Thoracic aorta endothelial cell (primary cell): ENCODE results near the gene GPR160. TPM values are rescaled to one million over a fixed set of nuclear protein-coding genes. Genes with fewer than 3 reads are reported as not detected.

Experiments
- small RNA-seq: library from RNA; depleted of rRNA; stranded (forward); fragments of <200 nt; gene quantifications from one replicate; pipeline ENCODE3, GENCODE V24; 2012
- total RNA-seq: library from RNA; depleted of rRNA; stranded (reverse); fragments of >200 nt; gene quantifications from 2 replicates; pipeline ENCODE4 v1.2.3, GENCODE V29; 2012

Gene GPR160
- 3.0 and 5.3 TPM in 2 replicates for total RNA-seq

DNA sequence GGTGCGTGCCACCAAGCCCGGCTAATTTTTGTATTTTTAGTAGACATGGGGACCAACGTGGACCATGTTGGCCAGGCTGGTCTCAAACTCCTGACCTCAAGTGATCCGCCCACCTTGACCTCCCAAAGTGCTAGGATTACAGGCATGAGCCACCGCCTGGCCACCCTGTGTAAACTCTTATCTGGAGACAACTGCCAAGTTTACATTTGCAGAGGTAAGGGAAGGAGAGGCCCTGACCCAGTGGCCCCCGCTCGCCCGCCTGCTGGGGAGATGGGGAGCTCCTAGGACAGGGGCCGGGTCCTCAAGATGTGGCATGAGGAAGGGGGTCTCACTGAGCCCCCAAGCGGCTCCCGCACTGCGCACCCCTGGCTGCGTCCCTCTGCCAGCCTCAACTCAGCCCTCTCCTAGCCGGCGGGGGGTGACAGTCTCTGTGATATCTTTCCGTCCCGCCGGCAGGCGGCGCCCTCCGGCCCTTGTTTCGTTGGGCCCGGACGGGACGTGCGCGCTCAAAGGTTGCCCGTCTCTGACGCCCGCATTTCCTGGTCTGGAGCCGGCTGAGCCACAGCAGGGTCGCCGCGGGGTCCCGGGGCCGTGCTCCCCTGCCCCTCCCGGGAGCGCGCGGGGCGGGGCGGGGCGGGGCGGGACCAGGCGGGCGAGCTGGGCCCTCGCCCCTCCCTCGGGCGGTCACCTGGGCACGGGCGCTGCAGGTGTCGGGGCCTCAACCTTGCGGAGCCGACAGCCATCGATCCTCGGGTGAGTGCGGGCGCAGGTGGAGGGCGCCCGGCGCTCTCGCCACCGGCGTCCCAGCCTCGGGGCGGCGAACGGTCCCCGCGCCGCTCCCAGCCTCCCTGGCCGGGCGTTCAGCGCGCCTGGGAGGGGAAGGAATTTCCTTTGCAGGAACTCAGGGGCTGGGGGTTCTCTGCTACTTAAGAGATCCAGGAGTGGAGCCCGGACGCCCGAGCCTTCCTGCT lies at the start of gene GPR160:
Gene GPR160 (plus strand): TSS at position 533 of the 971 bp plus-strand sequence. CDS start 45,978 bp downstream, outside the sequence.

Small RNA genes within 50 kb of the gene (small RNA-seq; reads per million reads assigned to genes)
- gene RNU4-38P: not detected

Other genes with a start within 250 kb of the GPR160 start
- under 0.01 and 0.07 TPM in 2 replicates for gene LRRIQ4, start 225.1 kb upstream of the GPR160 start, total RNA-seq
- 7.2 and 7.3 TPM in 2 replicates for gene LRRC34, start 225.1 kb upstream of the GPR160 start, total RNA-seq
- gene LRRC31, start 168.1 kb upstream of the GPR160 start, total RNA-seq: not detected in 2 replicates
- gene SAMD7, start 126.4 kb upstream of the GPR160 start, total RNA-seq: not detected in 2 replicates
- 41.5 and 45.7 TPM in 2 replicates for gene SEC62, start 71.2 kb upstream of the GPR160 start, total RNA-seq
- gene PHC3, start 143.7 kb downstream of the GPR160 start, total RNA-seq: 34.8 and 38.4 TPM in 2 replicates
- gene PRKCI, start 184.4 kb downstream of the GPR160 start, total RNA-seq: 48.3 and 59.8 TPM in 2 replicates